Fibroblast of upper back skin (primary cell): ENCODE results near the gene TSHZ3.

Source experiments
- DNase-seq: peaks from one replicate; pipeline ENCODE4 v3.0.0-alpha.2; 2013

The TSHZ3 gene

GRCh38 chr19:31352782-31353651, 3.8 kb upstream of the TSHZ3 start:
- DNase-seq, result no peak

- no peak for DNase-seq
These were observed 3.1 kb upstream of the TSHZ3 start for GRCh38 chr19:31352296-31352781.

GRCh38 chr19:31351855-31352195, 2.6 kb upstream of the TSHZ3 start:
- no peak for DNase-seq

GRCh38 chr19:31351056-31351854, 2.0 kb upstream of the TSHZ3 start:
- peak; percentile 69 for DNase-seq

GRCh38 chr19:31350693-31351055, 1.4 kb upstream of the TSHZ3 start:
- peak; percentile 46 for DNase-seq

- DNase-seq, result no peak
These were observed 927 bp upstream of the TSHZ3 start for GRCh38 chr19:31350033-31350692.

GRCh38 chr19:31348481-31349159, 616 bp downstream of the TSHZ3 start:
- no peak for DNase-seq

GRCh38 chr19:31347828-31348392, 1.3 kb downstream of the TSHZ3 start:
- DNase-seq, result peak; percentile 80

GRCh38 chr19:31347354-31347753, 1.9 kb downstream of the TSHZ3 start:
- DNase-seq, result peak; percentile 58

- DNase-seq, result no peak
These were observed 2.8 kb downstream of the TSHZ3 start for GRCh38 chr19:31346184-31347059.

GRCh38 chr19:31344403-31344802, 4.8 kb downstream of the TSHZ3 start:
- no peak for DNase-seq

- DNase-seq, result no peak
These were observed 6.3 kb downstream of the TSHZ3 start for GRCh38 chr19:31342926-31343325.

- peak; percentile 97 for DNase-seq
These were observed 8.9 kb downstream of the TSHZ3 start for GRCh38 chr19:31340042-31341025.

- peak; percentile 72 for DNase-seq
These were observed 9.8 kb downstream of the TSHZ3 start for GRCh38 chr19:31339411-31339810.

- peak; percentile 69 for DNase-seq
These were observed 11.0 kb downstream of the TSHZ3 start for GRCh38 chr19:31338069-31338776.

GRCh38 chr19:31337008-31337914, 12.0 kb downstream of the TSHZ3 start:
- no peak for DNase-seq

- no peak for DNase-seq
These were observed 13.5 kb downstream of the TSHZ3 start for GRCh38 chr19:31335716-31336115.
